K562 (cell line): Measurements from ENCODE around the gene HEY2. TPM values are rescaled to one million over a fixed set of nuclear protein-coding genes. Genes with fewer than 3 reads are reported as not detected.

Source experiments
- ASH1L ChIP-seq: fragments of 450-650 bp; IDR thresholded peaks from 2 replicates; pipeline ENCODE4 v1.6.1; 2018; ENCODE audit warnings: borderline replicate concordance, mild to moderate bottlenecking, low read depth; ENCODE audit not compliant: partially characterized antibody
- DNMT1 ChIP-seq: fragments of 450-650 bp; IDR thresholded peaks from 2 replicates; pipeline ENCODE4 v1.6.1; 2016; ENCODE audit warnings: antibody characterized with exemption, mild to moderate bottlenecking
- HDAC2 ChIP-seq: fragments of 450-650 bp; IDR thresholded peaks from 2 replicates; pipeline ENCODE4 v1.6.1; 2016; ENCODE audit warnings: mild to moderate bottlenecking
- NCOA6 ChIP-seq: fragments of 450-650 bp; IDR thresholded peaks from 2 replicates; pipeline ENCODE4 v1.6.1; 2017; ENCODE audit warnings: mild to moderate bottlenecking
- OTX1 ChIP-seq: fragments of 450-650 bp; formaldehyde crosslinking; IDR thresholded peaks from 2 replicates; pipeline ENCODE4 v1.4.0; 2022; ENCODE audit warnings: mild to moderate bottlenecking
- PHB2 ChIP-seq: fragments of 450-650 bp; IDR thresholded peaks from 2 replicates; pipeline ENCODE4 v1.6.1; 2017; ENCODE audit warnings: low read depth
- PURB ChIP-seq: sonication (generic); formaldehyde crosslinking; IDR thresholded peaks from 2 replicates; pipeline ENCODE4 v1.9.0; 2021; ENCODE audit warnings: low read depth, mild to moderate bottlenecking, missing genetic modification reagents
- RNF2 ChIP-seq: sonication (generic); IDR thresholded peaks from 2 replicates; pipeline ENCODE4 v1.6.1; 2016
- RNF219 ChIP-seq: fragments of 250-450 bp; sonication (Bioruptor Pico); IDR thresholded peaks from 2 replicates; pipeline ENCODE4 v1.5.0; 2022; ENCODE audit warnings: mild to moderate bottlenecking
- SMARCA5 ChIP-seq: fragments of 450-650 bp; IDR thresholded peaks from 2 replicates; pipeline ENCODE4 v1.6.1; 2016
- SNAPC5 ChIP-seq: fragments of 250-450 bp; sonication (Bioruptor Pico); IDR thresholded peaks from 2 replicates; pipeline ENCODE4 v1.8.0; 2021; ENCODE audit warnings: moderate library complexity, mild to moderate bottlenecking, inconsistent platforms
- STAT5B ChIP-seq: fragments of 250-450 bp; sonication (Bioruptor Pico); IDR thresholded peaks from 2 replicates; pipeline ENCODE4 v1.8.0; 2021; ENCODE audit warnings: mild to moderate bottlenecking, inconsistent platforms
- TCFL5 ChIP-seq: fragments of 250-450 bp; sonication (Bioruptor Pico); conservative IDR thresholded peaks from 2 replicates; pipeline ENCODE4 v1.6.1; 2021; ENCODE audit warnings: mild to moderate bottlenecking, moderate library complexity, matching md5 sums
- ZNF384 ChIP-seq: IDR thresholded peaks from 2 replicates; pipeline ENCODE4 v1.6.1; 2012; ENCODE audit warnings: low read depth, low read length, improper control_type of control experiment
- ZNF444 ChIP-seq: fragments of 250-450 bp; sonication (Bioruptor Pico); IDR thresholded peaks from 2 replicates; pipeline ENCODE4 v1.4.0; 2020; ENCODE audit warnings: mild to moderate bottlenecking, moderate library complexity
- ZNF695 ChIP-seq: fragments of 450-650 bp; formaldehyde crosslinking; IDR thresholded peaks from 2 replicates; pipeline ENCODE4 v1.4.0; 2020; ENCODE audit warnings: mild to moderate bottlenecking, moderate library complexity
- ZNF830 ChIP-seq: fragments of 250-450 bp; sonication (Bioruptor Pico); IDR thresholded peaks from 2 replicates; pipeline ENCODE4 v1.5.0; 2021; ENCODE audit warnings: mild to moderate bottlenecking
- polyA plus RNA-seq, 8 experiments: library from polyadenylated mRNA; depleted of rRNA in 4 of 8; stranded (reverse) in 5 of 8; unstranded in 3 of 8; fragments of >200 nt; fragmentation: Nextera tagmentation in 2 of 8; fragmentation: Illumina TruSeq in 1 of 8; extraction: Ambion mirVana in 2 of 8; extraction: Trizol in 1 of 8; gene quantifications; 2 replicates each; pipeline versions ENCODE4 v1.2.1 to v1.2.3, GENCODE V29; 2011 to 2014; ENCODE audit warnings: inconsistent platforms in 1 of 8, missing spikeins in 1 of 8
- total RNA-seq, 7 experiments: library from RNA; depleted of rRNA in 6 of 7; stranded (reverse); fragments of >200 nt in 6 of 7; fragmentation: Illumina TruSeq in 2 of 7; extraction: Trizol in 2 of 7; gene quantifications; 2 replicates each; pipeline versions ENCODE4 v1.2.1 to v1.2.3, GENCODE V29; 2011 to 2021; ENCODE audit warnings: low replicate concordance in 1 of 7
- TF ChIP-seq, protein P1 (sequence below): fragments of 250-450 bp; sonication (Bioruptor Pico); IDR thresholded peaks from 2 replicates; pipeline ENCODE4 v1.8.0; 2022; ENCODE audit warnings: inconsistent platforms, mild to moderate bottlenecking, moderate library complexity, borderline replicate concordance
- TF ChIP-seq, protein P2 (sequence below), 2 experiments: fragments of 450-650 bp; formaldehyde crosslinking in 1 of 2; IDR thresholded peaks; 2 replicates each; pipeline versions ENCODE4 v1.4.0 to v1.6.1; 2014 to 2020; ENCODE audit warnings: mild to moderate bottlenecking in 2 of 2, borderline replicate concordance in 1 of 2, low read depth in 1 of 2

The HEY2 gene
- total and polyA plus RNA-seq, 9 of the 15 experiments (the other 6 are each of a cell fraction or from before 2014, with no cell fraction given) = 0.03 to 0.07 (median 0.06) TPM; not detected in 5

GRCh38 chr6:125779924-125780539, 30.6 kb downstream of the HEY2 start (continued):
- TF ChIP-seq PURB (CRISPR knock-in tag) (no peak), ZNF830 (CRISPR knock-in tag) (no peak), HDAC2 (no peak), ZNF384 (no peak; the same call in 1 of the 2 replicates), RNF219 (CRISPR knock-in tag) (no peak), DNMT1 (no peak), ASH1L (no peak), RNF2 (no peak; the same call in 1 of the 2 replicates), NCOA6 (no peak), OTX1 (CRISPR knock-in tag) (no peak), ZNF695 (no peak), SMARCA5 (no peak; the same call in 1 of the 2 replicates), PHB2 (no peak), ZNF444 (CRISPR knock-in tag) (no peak), STAT5B (CRISPR knock-in tag) (no peak), TCFL5 (CRISPR knock-in tag) (no peak), SNAPC5 (no peak)
- TF ChIP-seq, protein P1, sequence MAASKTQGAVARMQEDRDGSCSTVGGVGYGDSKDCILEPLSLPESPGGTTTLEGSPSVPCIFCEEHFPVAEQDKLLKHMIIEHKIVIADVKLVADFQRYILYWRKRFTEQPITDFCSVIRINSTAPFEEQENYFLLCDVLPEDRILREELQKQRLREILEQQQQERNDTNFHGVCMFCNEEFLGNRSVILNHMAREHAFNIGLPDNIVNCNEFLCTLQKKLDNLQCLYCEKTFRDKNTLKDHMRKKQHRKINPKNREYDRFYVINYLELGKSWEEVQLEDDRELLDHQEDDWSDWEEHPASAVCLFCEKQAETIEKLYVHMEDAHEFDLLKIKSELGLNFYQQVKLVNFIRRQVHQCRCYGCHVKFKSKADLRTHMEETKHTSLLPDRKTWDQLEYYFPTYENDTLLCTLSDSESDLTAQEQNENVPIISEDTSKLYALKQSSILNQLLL (CRISPR knock-in tag) = no peak
- TF ChIP-seq, protein P2, sequence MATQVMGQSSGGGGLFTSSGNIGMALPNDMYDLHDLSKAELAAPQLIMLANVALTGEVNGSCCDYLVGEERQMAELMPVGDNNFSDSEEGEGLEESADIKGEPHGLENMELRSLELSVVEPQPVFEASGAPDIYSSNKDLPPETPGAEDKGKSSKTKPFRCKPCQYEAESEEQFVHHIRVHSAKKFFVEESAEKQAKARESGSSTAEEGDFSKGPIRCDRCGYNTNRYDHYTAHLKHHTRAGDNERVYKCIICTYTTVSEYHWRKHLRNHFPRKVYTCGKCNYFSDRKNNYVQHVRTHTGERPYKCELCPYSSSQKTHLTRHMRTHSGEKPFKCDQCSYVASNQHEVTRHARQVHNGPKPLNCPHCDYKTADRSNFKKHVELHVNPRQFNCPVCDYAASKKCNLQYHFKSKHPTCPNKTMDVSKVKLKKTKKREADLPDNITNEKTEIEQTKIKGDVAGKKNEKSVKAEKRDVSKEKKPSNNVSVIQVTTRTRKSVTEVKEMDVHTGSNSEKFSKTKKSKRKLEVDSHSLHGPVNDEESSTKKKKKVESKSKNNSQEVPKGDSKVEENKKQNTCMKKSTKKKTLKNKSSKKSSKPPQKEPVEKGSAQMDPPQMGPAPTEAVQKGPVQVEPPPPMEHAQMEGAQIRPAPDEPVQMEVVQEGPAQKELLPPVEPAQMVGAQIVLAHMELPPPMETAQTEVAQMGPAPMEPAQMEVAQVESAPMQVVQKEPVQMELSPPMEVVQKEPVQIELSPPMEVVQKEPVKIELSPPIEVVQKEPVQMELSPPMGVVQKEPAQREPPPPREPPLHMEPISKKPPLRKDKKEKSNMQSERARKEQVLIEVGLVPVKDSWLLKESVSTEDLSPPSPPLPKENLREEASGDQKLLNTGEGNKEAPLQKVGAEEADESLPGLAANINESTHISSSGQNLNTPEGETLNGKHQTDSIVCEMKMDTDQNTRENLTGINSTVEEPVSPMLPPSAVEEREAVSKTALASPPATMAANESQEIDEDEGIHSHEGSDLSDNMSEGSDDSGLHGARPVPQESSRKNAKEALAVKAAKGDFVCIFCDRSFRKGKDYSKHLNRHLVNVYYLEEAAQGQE (IDR thresholded peaks at IDR 0.05; ENCODE audit: borderline replicate concordance) = no peak
- TF ChIP-seq, protein P2 (CRISPR knock-in tag; IDR thresholded peaks at IDR 0.05; ENCODE audit: low read depth) = no peak
